Natural killer cell (primary cell): ENCODE data around the gene CRIP1. TPM values are rescaled to one million over a fixed set of nuclear protein-coding genes. Genes with fewer than 3 reads are reported as not detected.

ENCODE experiments used
- ATAC-seq, 3 donors: fragments of 150-1000 bp in 2 of 3; fragments of 200-7000 bp in 1 of 3; cut with Tn5 transposase; 1 replicate in 1 of 3; 2 replicates in 2 of 3; pipeline ENCODE4 v1.10.0; 2021; ENCODE audit warnings: mild to moderate bottlenecking in 2 of 3, moderate library complexity in 2 of 3
- DNase-seq, 2 donors: peaks; one replicate each; pipeline versions ENCODE4 v3.0.0 to v3.0.0-alpha.2; 2013 to 2021; ENCODE audit warnings: mixed read lengths in 1 of 2
- H3K27ac ChIP-seq: one replicate; pipeline ENCODE4 v1.5.1; 2013; ENCODE audit warnings: mild to moderate bottlenecking, low read length
- H3K27me3 ChIP-seq: one replicate; pipeline ENCODE4 v1.6.1; 2013; ENCODE audit warnings: low read length; ENCODE audit not compliant: control insufficient read depth, insufficient read depth
- H3K36me3 ChIP-seq: one replicate; pipeline ENCODE4 v1.6.1; 2013; ENCODE audit warnings: low read length; ENCODE audit not compliant: control insufficient read depth, insufficient read depth
- H3K4me1 ChIP-seq: one replicate; pipeline ENCODE4 v1.6.1; 2013; ENCODE audit warnings: low read length; ENCODE audit not compliant: control insufficient read depth, insufficient read depth
- H3K4me3 ChIP-seq: one replicate; pipeline ENCODE4 v1.5.1; 2013; ENCODE audit warnings: low read length
- H3K9me3 ChIP-seq: one replicate; pipeline ENCODE4 v1.6.1; 2013; ENCODE audit warnings: low read length; ENCODE audit not compliant: control insufficient read depth, insufficient read depth
- H3K27ac Mint-ChIP-seq, 2 donors: one replicate each; pipeline ENCODE4 v1.8.0; 2022; ENCODE audit warnings: mild to moderate bottlenecking in 2 of 2, mixed read lengths in 2 of 2, moderate library complexity in 1 of 2
- H3K27me3 Mint-ChIP-seq, 2 donors: one replicate each; pipeline ENCODE4 v1.8.0; 2022; ENCODE audit warnings: low read depth in 2 of 2, mixed read lengths in 2 of 2
- H3K36me3 Mint-ChIP-seq: one replicate; pipeline ENCODE4 v1.8.0; 2022; ENCODE audit warnings: mixed read lengths
- H3K4me1 Mint-ChIP-seq, 2 donors: one replicate each; pipeline ENCODE4 v1.8.0; 2022; ENCODE audit warnings: mixed read lengths in 2 of 2
- H3K4me3 Mint-ChIP-seq: one replicate; pipeline ENCODE4 v1.8.0; 2022; ENCODE audit warnings: mild to moderate bottlenecking, moderate library complexity, mixed read lengths
- H3K9me3 Mint-ChIP-seq, 2 donors: one replicate each; pipeline ENCODE4 v1.8.0; 2022; ENCODE audit warnings: mixed read lengths in 2 of 2
- CTCF ChIP-seq: fragments of 200-600 bp; IDR thresholded peaks from one replicate; pipeline ENCODE4 v1.8.0; 2022; ENCODE audit warnings: antibody characterized with exemption
- WGBS: methylation state at CpG from one replicate; pipeline ENCODE4 v1.1.7; 2013; ENCODE audit warnings: missing lambda C conversion rate; ENCODE audit not compliant: insufficient coverage; 5-methylcytosine and 5-hydroxymethylcytosine counted together
- intact Hi-C: fragments of 100-400 bp; cut with micrococcal nuclease; formaldehyde crosslinking; loops from one replicate; pipeline ENCODE4 v1.14.2; 2022
- total RNA-seq, 4 donors: library from RNA; stranded (reverse); fragments of 120-200 nt in 1 of 4; gene quantifications; one replicate each; pipeline versions ENCODE4 v1.2.3 to v1.2.4, GENCODE V29; 2013 to 2022

Gene CRIP1
- total RNA-seq, 3 donors from 2014 or later (not counting 1 experiment from before 2014, with no cell fraction given), result 276 to 334 (median 290) TPM

- Mint-ChIP-seq H3K4me1 (peaks cover 4 to 23% of the 10 kb centered on the region in 2 donors), H3K27ac (peak overlapping the region in 1 of 2 donors; percentile 60), H3K36me3 (no peaks in the 10 kb centered on the region), H3K9me3 (no peaks in the 10 kb centered on the region), H3K4me3 (peak overlapping the region; percentile 87), H3K27me3 (peaks cover 5 to 43% of the 10 kb centered on the region in 2 donors)
- no peak overlapping the region for H3K4me3 ChIP-seq
- H3K27ac ChIP-seq, result no peak overlapping the region
- peaks cover 15% of the 10 kb centered on the region for H3K27me3 ChIP-seq
- TF ChIP-seq CTCF, result no peak
- DNase-seq (peak in 1 of 2 donors; percentile 34), ATAC-seq (no peak)
- H3K4me1 ChIP-seq, result peaks cover 47% of the 10 kb centered on the region
- intact Hi-C loops, result loop anchor here (5.0 kb wide), 1 partner anchor 35 kb away; the partner anchor contains the start of gene TEDC1
- WGBS, result 2% methylated on average over 48 of the region's 48 CpGs
- no peaks in the 10 kb centered on the region for H3K9me3 ChIP-seq
- no peaks in the 10 kb centered on the region for H3K36me3 ChIP-seq
Observed at GRCh38 chr14:105526776-105527380, 40.2 kb downstream of the CRIP1 start.

DNA sequence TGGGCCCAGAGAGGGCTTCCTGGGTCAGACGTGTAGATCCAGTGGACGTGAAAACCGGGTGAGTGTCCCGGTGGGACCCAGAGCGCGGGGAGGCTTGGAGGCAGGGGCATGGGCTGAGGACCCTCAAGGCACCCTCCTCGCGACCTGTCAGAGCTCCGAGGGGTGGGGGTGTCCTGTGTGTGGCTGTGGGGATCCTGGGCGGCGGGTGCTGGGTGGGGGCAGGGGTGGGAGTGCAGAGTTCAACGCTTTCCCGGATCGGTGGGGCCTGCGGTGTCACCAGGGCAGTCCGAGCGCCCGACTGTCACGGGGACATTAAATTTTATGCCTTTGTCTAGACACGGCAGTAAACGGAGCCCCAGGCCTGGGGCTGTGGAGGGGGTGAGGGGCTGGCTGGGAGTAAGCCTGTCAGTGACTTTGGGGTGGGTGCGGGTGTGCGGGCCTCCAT is 40.7 kb downstream of the CRIP1 start:
- Mint-ChIP-seq H3K27me3 (peaks cover 5 to 45% of the 10 kb centered on the region in 2 donors), H3K4me1 (peaks cover 4 to 23% of the 10 kb centered on the region in 2 donors), H3K27ac (peak overlapping the region in 1 of 2 donors; percentile 60), H3K9me3 (no peaks in the 10 kb centered on the region), H3K36me3 (no peaks in the 10 kb centered on the region), H3K4me3 (peak overlapping the region; percentile 87)
- Histone ChIP-seq H3K36me3 (no peaks in the 10 kb centered on the region), H3K9me3 (no peaks in the 10 kb centered on the region), H3K4me1 (peaks cover 53% of the 10 kb centered on the region), H3K27ac (no peak overlapping the region), H3K4me3 (no peak overlapping the region), H3K27me3 (peaks cover 15% of the 10 kb centered on the region)
- 36% methylated on average over 23 of the region's 23 CpGs for WGBS
- intact Hi-C loops, result loop anchor here (5.0 kb wide), 1 partner anchor 35 kb away; the partner anchor contains the start of gene TEDC1
- no peak for ATAC-seq
- DNase-seq, result no peak
- no peak for TF ChIP-seq CTCF

DNA sequence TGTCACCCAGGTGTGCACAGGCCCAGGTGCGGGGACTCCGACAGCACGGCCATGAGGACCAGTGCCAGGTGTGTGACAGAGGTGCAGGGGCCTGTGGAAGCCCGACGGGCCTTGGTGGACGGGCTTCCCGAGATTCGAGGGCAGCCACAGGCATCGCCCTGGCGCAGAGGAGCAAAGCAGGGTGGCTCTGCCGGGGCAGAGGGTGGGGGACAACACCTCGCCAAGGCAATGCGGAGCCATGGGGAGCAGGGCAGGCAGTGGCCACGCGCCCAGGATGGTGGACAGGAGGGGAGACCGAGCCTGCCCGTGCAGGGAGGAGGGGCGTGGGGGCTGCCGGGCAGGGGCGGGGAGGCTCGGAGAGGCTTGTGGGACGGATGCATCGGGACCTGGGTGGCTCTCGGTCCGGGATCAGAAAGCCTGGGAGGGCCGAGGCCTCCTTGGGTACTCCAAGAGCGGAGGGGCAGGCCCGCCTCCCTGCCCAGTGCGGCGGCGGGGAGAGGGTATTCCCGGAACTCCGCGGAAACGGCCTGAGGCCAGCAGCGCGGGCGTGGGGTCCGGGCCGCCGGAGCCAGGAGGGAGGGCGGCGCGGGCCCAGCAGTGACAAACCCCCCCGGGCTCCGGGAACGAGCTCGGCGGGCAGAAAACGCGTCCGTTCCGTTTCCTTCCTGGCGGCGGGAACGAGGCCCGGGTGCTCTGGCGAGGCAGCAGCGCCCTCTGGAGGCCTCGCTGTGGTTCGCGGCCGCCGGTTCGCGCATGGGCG is 41.3 kb downstream of the CRIP1 start:
- Histone ChIP-seq H3K4me3 (peak overlapping the region; percentile 27), H3K9me3 (no peaks in the 10 kb centered on the region), H3K36me3 (no peaks in the 10 kb centered on the region), H3K4me1 (peaks cover 57% of the 10 kb centered on the region), H3K27ac (no peak overlapping the region), H3K27me3 (peaks cover 15% of the 10 kb centered on the region)
- peak; percentile 91 for TF ChIP-seq CTCF
- ATAC-seq (peak; percentile 82 to 86 (median 84)), DNase-seq (peak; percentile 82 to 92)
- peaks cover 4 to 44% of the 10 kb centered on the region in 2 donors for H3K27me3 Mint-ChIP-seq
- H3K4me3 Mint-ChIP-seq, result peak overlapping the region; percentile 87
- intact Hi-C loops, result loop anchor here (2.0 to 5.0 kb wide), 2 partner anchors 36 to 157 kb away; partner anchors contain the start of gene TEDC1
- H3K4me1 Mint-ChIP-seq, result peaks cover 4 to 23% of the 10 kb centered on the region in 2 donors
- WGBS, result 11% methylated on average over 67 of the region's 67 CpGs
- H3K27ac Mint-ChIP-seq, result no peak overlapping the region
- no peaks in the 10 kb centered on the region for H3K9me3 Mint-ChIP-seq
- H3K36me3 Mint-ChIP-seq, result no peaks in the 10 kb centered on the region
